SK-N-MC (cell line): ENCODE results near the gene ZNF205.

ENCODE experiments used
- DNase-seq: peaks from one replicate; pipeline ENCODE4 v3.0.0-alpha.2; 2011; ENCODE audit warnings: low read depth, low spot score
- H3K27ac ChIP-seq: fragments of 200-600 bp; sonication (generic); 2 replicates; pipeline ENCODE4 v1.5.1; 2016; ENCODE audit warnings: mixed run types
- H3K36me3 ChIP-seq: fragments of 200-600 bp; sonication (generic); 2 replicates; pipeline ENCODE4 v1.6.1; 2017; ENCODE audit warnings: antibody characterized with exemption, low read length, mixed read lengths; ENCODE audit not compliant: insufficient read depth
- H3K4me3 ChIP-seq: fragments of 200-600 bp; sonication (generic); 2 replicates; pipeline ENCODE4 v1.5.1; 2016
- H3K9ac ChIP-seq: fragments of 200-600 bp; sonication (generic); 2 replicates; pipeline ENCODE4 v1.8.0; 2017; ENCODE audit warnings: mixed run types, mixed read lengths; ENCODE audit not compliant: insufficient read length
- H3K9me3 ChIP-seq: fragments of 200-600 bp; sonication (generic); 2 replicates; pipeline ENCODE4 v1.6.1; 2017; ENCODE audit warnings: low read depth, mild to moderate bottlenecking, antibody characterized with exemption, low read length, moderate library complexity, mixed read lengths
- EZH2 ChIP-seq: fragments of 200-600 bp; sonication (generic); IDR thresholded peaks from one replicate; pipeline ENCODE4 v1.6.1; 2017; ENCODE audit warnings: antibody characterized with exemption
- FOXP2 ChIP-seq: optimal IDR thresholded peaks from 2 replicates; pipeline ENCODE3; 2011; ENCODE audit warnings: mild to moderate bottlenecking, moderate library complexity; ENCODE audit not compliant: insufficient read depth; ENCODE audit errors: extremely low read length, control extremely low read depth
- POLR2AphosphoS5 ChIP-seq: IDR thresholded peaks from 2 replicates; pipeline ENCODE4 v1.6.1; 2012; ENCODE audit warnings: mild to moderate bottlenecking, low read depth, low read length, borderline replicate concordance

The ZNF205 gene

GRCh38 chr16:3099395-3099731 lies 13.0 kb upstream of the ZNF205 start:
- Histone ChIP-seq H3K9ac (no peak overlapping the region), H3K27ac (no peak overlapping the region), H3K9me3 (no peaks in the 10 kb centered on the region), H3K36me3 (no peaks in the 10 kb centered on the region), H3K4me3 (no peak overlapping the region)
- TF ChIP-seq POLR2AphosphoS5 (no peak), EZH2 (no peak), FOXP2 (no peak)
- no peak for DNase-seq

DNA sequence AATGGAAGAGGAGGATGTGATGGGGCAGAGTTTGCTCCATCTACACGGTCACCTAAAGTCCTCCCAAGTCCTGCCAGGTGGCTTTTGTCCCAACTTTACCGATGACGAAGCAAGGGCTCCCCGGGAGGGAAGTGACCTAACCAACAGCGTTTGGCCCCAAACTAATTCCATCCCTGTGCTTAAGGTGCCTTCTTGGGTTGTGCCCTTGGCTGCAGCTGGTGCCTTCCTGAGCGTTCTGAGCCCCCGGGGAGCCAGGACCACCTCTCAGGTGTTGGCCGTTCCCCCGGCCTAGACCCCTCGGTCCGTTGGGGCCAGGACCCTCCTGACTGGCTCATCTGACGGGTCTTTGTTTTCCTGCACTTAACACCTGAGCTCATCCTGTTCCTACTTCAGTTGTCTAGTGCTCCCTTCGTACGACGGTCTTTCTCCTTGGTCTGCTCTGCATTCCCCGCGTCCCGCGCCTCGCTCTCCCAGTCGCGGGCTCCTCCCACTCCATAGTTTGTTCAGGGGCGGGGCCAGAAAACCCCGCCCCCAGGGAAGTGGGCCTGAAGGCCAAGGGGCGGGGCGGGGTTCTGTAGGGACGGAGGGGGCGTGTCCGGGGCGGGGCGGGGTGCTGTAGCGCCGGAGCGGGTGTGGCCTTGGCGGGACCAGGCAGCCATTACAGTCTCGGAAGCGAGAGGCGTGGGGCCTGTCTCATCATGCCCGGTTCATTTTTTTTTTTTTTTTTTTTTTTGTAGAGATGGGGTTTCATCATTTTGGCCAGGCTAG lies 12.5 kb upstream of the ZNF205 start:
- Histone ChIP-seq H3K4me3 (peak overlapping the region; percentile 70), H3K9me3 (no peaks in the 10 kb centered on the region), H3K36me3 (no peaks in the 10 kb centered on the region), H3K9ac (no peak overlapping the region), H3K27ac (no peak overlapping the region)
- no peak for TF ChIP-seq FOXP2
- TF ChIP-seq POLR2AphosphoS5 = peak; percentile 57; the same call in 1 of the 2 replicates
- TF ChIP-seq EZH2 = no peak
- DNase-seq = no peak

GRCh38 chr16:3101018-3101840 lies 11.2 kb upstream of the ZNF205 start:
- 0 out of 2 replicates have a peak overlapping the region, but pooled peaks have one; percentile 49 for H3K27ac ChIP-seq
- no peak for DNase-seq
- H3K4me3 ChIP-seq = no peak overlapping the region
- no peaks in the 10 kb centered on the region for H3K9me3 ChIP-seq
- H3K36me3 ChIP-seq = no peaks in the 10 kb centered on the region
- TF ChIP-seq EZH2 (no peak), POLR2AphosphoS5 (no peak), FOXP2 (no peak)
- no peak overlapping the region for H3K9ac ChIP-seq

DNA sequence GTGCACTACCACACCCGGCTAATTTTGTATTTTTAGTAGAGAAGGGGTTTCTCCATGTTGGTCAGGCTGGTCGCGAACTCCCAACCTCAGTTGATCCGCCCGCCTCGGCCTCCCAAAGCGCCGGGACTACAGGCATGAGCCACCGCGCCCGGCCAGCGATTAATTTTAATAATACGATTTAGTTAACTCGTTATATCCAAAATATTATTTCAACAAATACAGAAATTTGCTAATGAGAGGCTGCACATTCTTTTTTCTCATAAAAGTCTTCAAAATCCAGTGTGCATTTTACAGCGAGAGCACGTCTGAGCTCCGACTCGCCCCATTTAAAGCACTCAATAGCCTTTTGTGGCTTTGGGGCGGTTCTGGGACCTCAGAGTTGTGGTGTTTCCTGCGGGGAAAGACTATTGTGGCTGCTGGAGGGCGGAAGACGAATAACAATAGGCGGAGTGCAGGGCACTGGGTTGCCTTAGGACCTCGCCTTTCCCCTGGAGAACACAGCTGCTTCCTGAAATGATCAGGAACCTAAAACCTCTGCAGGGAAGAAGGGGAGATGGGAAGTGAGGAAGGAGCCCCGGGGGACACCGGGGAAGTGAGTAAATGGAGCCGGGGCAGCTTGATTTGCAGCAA lies 10.4 kb upstream of the ZNF205 start:
- no peak for DNase-seq
- Histone ChIP-seq H3K27ac (peak overlapping the region; percentile 73), H3K36me3 (no peaks in the 10 kb centered on the region), H3K4me3 (peak overlapping the region; percentile 23; the same call in 1 of the 2 replicates), H3K9me3 (no peaks in the 10 kb centered on the region), H3K9ac (peak overlapping the region; percentile 53)
- no peak for TF ChIP-seq FOXP2
- no peak for TF ChIP-seq EZH2
- no peak for TF ChIP-seq POLR2AphosphoS5

- Histone ChIP-seq H3K27ac (peak overlapping the region; percentile 68; the same call in 1 of the 2 replicates), H3K4me3 (peak overlapping the region; percentile 96), H3K9ac (peak overlapping the region; percentile 96), H3K36me3 (no peaks in the 10 kb centered on the region), H3K9me3 (no peaks in the 10 kb centered on the region)
- TF ChIP-seq FOXP2 (no peak), EZH2 (no peak), POLR2AphosphoS5 (peak; percentile 87)
- DNase-seq = no peak
Measured at GRCh38 chr16:3106205-3106928, 6.0 kb upstream of the ZNF205 start.

DNA sequence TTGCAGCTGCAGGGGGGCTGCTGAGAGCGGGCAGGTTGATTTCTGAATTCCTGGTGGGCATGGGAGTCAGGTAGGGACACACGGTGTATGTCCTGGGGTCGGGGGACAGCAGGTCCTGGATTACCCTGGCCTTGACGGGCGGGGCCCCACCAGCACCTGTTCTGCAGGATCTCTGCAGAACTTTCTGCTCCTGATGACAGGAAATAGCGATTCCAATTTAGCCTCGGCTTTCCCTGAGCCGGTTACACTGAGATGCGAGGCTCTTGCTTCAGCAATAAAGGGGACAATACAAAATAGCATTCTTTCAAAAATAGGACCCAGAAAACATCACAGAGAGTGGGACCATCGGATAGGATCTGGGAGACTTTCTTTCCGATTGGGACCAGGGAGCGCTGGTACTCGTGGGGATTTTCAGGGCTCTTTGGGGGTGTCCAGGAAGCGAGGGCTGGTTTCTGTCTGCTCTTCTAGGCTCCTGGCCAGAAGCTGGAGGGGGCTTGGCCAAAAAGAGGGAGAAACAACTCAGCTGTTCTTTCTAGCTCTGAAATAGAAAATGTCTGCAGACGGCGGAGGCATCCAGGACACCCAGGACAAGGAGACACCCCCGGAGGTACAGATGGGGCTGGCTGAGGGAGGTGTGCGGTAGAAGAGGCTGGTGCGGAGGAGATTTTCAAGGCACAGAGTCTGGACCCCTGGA lies 642 bp downstream of the ZNF205 start:
- peak overlapping the region; percentile 89 for H3K9ac ChIP-seq
- H3K27ac ChIP-seq = no peak overlapping the region
- no peak for DNase-seq
- TF ChIP-seq FOXP2 = no peak
- TF ChIP-seq EZH2 = no peak
- TF ChIP-seq POLR2AphosphoS5 = no peak
- H3K9me3 ChIP-seq = no peaks in the 10 kb centered on the region
- H3K36me3 ChIP-seq = no peaks in the 10 kb centered on the region; the same call in 1 of the 2 replicates
- peak overlapping the region; percentile 92 for H3K4me3 ChIP-seq

DNA sequence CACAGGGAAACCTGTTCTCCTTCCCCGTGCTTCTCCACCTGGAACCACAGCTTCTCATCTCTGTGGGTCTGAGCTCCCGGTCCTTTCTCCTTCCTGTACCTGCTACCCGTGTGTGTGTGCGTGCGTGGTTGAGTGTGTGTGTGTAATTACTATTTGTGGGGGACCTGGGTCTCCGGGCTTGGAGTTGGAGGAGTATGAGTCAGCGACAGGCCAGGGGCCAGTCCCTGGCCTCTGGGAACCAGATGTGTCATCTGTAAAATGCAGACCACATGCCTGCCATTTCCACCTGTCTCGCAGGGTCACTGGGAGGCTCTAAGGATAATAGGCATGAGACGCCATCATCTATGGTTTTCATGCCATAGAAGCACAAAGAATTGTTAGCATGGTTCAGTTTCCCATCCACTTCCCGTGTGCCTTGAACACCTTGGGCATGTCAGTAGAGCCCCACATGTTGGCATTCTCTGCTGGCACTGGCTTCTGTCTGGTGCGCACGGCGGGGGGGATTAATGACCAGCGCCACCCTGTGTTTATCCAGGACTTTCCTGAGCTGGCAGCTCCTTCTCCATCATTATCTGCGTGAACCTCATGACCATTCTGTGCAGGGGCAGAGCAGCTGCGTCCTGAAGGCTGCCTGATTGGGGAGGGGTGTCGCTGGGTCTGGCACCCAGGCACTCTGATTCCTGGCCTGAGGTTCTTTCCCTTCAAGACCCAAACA lies 1.5 kb downstream of the ZNF205 start:
- Histone ChIP-seq H3K36me3 (no peaks in the 10 kb centered on the region; the same call in 1 of the 2 replicates), H3K9ac (peak overlapping the region; percentile 89), H3K4me3 (peak overlapping the region; percentile 92), H3K9me3 (no peaks in the 10 kb centered on the region), H3K27ac (no peak overlapping the region)
- TF ChIP-seq FOXP2 (no peak), EZH2 (no peak), POLR2AphosphoS5 (no peak)
- no peak for DNase-seq
